ENCODE measurements around the gene VPS13D.

DNA sequence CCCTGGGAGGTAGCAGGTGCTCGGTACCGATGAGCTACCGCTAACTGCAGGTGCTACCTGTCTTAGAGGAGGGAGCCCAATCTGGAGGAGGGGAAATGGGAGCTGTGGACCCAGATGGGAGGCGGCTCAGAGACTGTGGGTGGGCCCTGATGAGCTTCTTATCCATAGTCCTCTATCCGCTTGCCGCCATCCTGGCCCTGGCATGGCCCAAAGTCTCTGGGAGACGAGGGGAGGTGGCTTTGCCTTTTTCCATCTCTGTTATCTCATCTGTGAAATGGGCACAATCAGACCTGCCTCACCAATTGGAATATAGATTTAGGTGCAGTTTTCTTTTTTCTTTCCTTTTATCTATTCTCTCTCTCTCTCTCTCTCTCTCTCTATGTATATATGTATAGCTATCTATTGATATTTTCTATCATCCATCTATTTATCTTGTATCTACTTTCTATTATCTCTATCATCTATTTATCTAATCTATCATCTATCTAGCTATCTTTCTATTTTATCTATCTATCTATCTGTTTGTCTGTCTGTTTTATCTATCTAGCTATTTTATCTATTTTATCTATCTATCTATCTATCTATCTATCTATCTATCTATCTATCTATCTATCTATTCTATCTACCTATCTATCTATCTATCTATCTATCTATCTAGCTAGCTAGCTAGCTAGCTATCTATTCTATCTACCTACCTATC lies 46.6 kb upstream of the VPS13D start:
- no peak for TF ChIP-seq POLR2A (IDR thresholded peaks at IDR 0.05; ENCODE audit: low read length)
- no peak for TF ChIP-seq GATA1 (IDR thresholded peaks at IDR 0.05; ENCODE audit: low read depth, low read length)

Data from erythroblast (primary cell).